Motor neuron (in vitro differentiated cells): ENCODE results near the gene RIN2. TPM values are rescaled to one million over a fixed set of nuclear protein-coding genes. Genes with fewer than 3 reads are reported as not detected.
"Not testable (repeated sequence)": the region's sequence is repeated elsewhere in the genome, so short reads cannot be mapped to it uniquely, and the experiment has no call there.

Source experiments
- ATAC-seq, 8 experiments: fragments of 200-7000 bp; cut with Tn5 transposase; replicated peaks in 6 of 8; 2 replicates each; pipeline ENCODE4 v1.8.0; 2021; ENCODE audit warnings: mild to moderate bottlenecking in 8 of 8, moderate library complexity in 8 of 8
- H3K27ac ChIP-seq, 2 donors: fragments of 250-450 bp; sonication (Bioruptor Pico); 2 replicates each; pipeline ENCODE4 v1.9.0; 2021; ENCODE audit warnings: antibody characterized with exemption in 2 of 2, mild to moderate bottlenecking in 2 of 2, moderate library complexity in 1 of 2
- H3K4me1 ChIP-seq, 2 donors: fragments of 250-450 bp; sonication (Bioruptor Pico); replicated peaks in 1 of 2; 2 replicates each; pipeline ENCODE4 v1.6.1; 2021; ENCODE audit warnings: antibody characterized with exemption in 2 of 2, mild to moderate bottlenecking in 2 of 2, moderate library complexity in 1 of 2
- H3K4me3 ChIP-seq, 5 donors: fragments of 250-450 bp; sonication (Bioruptor Pico); 2 replicates each; pipeline ENCODE4 v1.9.0; 2021; ENCODE audit warnings: antibody characterized with exemption in 5 of 5, mild to moderate bottlenecking in 5 of 5, moderate library complexity in 4 of 5
- WGBS, 10 experiments: fragments of 450-650 bp; shearing (Covaris generic); methylation state at CpG; one replicate each; pipeline ENCODE4 v1.0.0; 2022; 5-methylcytosine and 5-hydroxymethylcytosine counted together
- in situ Hi-C, 9 experiments: fragments of 400-800 bp; cut with MboI; loops; one replicate each; pipeline ENCODE4 v1.15.0; 2021; ENCODE audit warnings: low sequenced_read_pairs in 9 of 9, low pct_unique_long_range_greater_than_20kb in 2 of 9; ENCODE audit not compliant: unreplicated experiment in 9 of 9
- total RNA-seq, 8 experiments: library from RNA; unstranded; fragments of 300-600 nt; gene quantifications; 2 replicates each; pipeline versions ENCODE4 v1.2.3 to v1.2.4, GENCODE V29; 2022

Gene RIN2
- total RNA-seq, 8 experiments from 2014 or later: 10.4 to 36.6 (median 21.6) TPM

DNA sequence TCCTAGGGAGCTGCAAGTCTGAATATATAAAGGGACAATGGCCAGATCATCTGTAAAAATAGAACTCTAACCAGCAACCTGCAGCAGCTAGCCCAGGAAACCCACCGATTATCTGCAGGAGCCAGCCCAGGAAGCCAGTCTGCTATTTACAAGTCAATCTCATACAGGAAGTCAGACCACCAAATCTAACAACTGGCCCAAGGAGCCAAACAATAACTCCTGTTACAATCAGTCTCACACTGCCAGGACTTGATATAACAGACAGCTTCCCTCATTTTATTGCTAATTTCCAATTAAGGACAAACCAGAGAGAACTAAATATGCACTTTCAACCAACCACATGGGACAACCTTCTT is 14.4 kb upstream of the RIN2 start:
- Histone ChIP-seq H3K27ac (no peak overlapping the region), H3K4me1 (peaks cover 0 to 1% of the 10 kb centered on the region in 2 donors), H3K4me3 (no peak overlapping the region)
- ATAC-seq: no peak
- in situ Hi-C loops: no loop called here
- 43 to 100% (median 100%) methylated on average over 1 of the region's 1 CpG; no CpG with 5 or more reads in 5 of the 10 experiments for WGBS, 10 experiments

DNA sequence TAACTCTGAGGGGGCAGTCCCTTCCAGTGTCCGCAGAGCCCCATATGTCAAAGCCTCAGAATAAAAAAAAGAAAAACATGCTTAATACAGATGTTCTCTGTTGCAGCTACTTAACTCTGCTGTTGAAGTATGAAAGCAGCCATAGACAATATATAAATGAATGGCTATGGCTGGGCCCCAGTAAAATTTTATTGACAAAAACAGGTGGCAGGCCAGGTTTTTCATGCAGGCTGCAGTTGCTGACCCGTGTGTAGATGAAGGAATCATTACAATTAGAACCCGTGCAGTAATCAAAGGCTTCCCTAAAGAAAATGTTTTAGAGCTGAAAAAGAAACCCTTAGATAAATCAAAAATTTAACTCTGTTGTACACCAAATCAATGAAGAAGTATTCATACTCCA is 13.0 kb upstream of the RIN2 start:
- Histone ChIP-seq H3K4me3 (no peak overlapping the region), H3K27ac (no peak overlapping the region), H3K4me1 (peaks cover 0 to 15% of the 10 kb centered on the region in 2 donors)
- ATAC-seq: no peak
- in situ Hi-C loops: no loop called here
- 44 to 100% (median 81%) methylated on average over 1 to 3 of the region's 3 CpGs; no CpG with 5 or more reads in 2 of the 10 experiments for WGBS, 10 experiments

GRCh38 chr20:19745584-19745983 is 12.5 kb upstream of the RIN2 start:
- no peak for ATAC-seq
- no peak overlapping the region for H3K4me3 ChIP-seq
- no peak overlapping the region for H3K27ac ChIP-seq
- WGBS, 10 experiments: 0 to 83% (median 67%) methylated on average over 1 of the region's 1 CpG; no CpG with 5 or more reads in 5 of the 10 experiments
- peaks cover 0 to 17% of the 10 kb centered on the region in 2 donors for H3K4me1 ChIP-seq
- in situ Hi-C loops: no loop called here

DNA sequence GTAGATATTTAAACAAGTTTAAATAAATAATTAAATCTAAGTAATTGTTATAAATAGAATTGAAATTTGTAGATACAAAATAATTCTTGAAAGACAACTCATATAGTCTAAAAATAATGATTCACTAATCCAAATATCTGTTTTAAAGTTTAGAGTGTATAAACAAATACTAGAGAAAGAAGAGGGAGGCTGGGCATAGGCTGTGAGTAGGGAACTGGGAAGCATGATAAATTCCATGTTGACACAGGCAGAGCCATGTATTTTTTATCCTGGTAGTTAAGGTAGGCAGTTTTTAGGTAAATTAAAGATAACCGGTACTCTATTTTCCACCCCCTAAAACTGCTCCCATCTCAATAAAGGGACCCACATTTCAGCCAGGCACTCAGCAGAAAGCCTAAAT is 11.7 kb upstream of the RIN2 start:
- ATAC-seq: no peak
- WGBS, 10 experiments: 38 to 100% (median 95%) methylated on average over 1 of the region's 1 CpG; no CpG with 5 or more reads in 2 of the 10 experiments
- H3K27ac ChIP-seq: no peak overlapping the region
- in situ Hi-C loops: no loop called here
- no peak overlapping the region for H3K4me3 ChIP-seq
- H3K4me1 ChIP-seq: peaks cover 0 to 17% of the 10 kb centered on the region in 2 donors

- Histone ChIP-seq H3K4me1 (peaks cover 0 to 17% of the 10 kb centered on the region in 2 donors), H3K4me3 (no peak overlapping the region), H3K27ac (no peak overlapping the region)
- no peak for ATAC-seq
- in situ Hi-C loops: no loop called here
- 60 to 100% (median 93%) methylated on average over 1 to 4 of the region's 4 CpGs; no CpG with 5 or more reads in 3 of the 10 experiments for WGBS, 10 experiments
Measured at GRCh38 chr20:19747903-19748302, 10.2 kb upstream of the RIN2 start.

GRCh38 chr20:19748681-19749080 is 9.4 kb upstream of the RIN2 start:
- WGBS, 10 experiments: 29 to 91% (median 74%) methylated on average over 1 to 2 of the region's 2 CpGs

DNA sequence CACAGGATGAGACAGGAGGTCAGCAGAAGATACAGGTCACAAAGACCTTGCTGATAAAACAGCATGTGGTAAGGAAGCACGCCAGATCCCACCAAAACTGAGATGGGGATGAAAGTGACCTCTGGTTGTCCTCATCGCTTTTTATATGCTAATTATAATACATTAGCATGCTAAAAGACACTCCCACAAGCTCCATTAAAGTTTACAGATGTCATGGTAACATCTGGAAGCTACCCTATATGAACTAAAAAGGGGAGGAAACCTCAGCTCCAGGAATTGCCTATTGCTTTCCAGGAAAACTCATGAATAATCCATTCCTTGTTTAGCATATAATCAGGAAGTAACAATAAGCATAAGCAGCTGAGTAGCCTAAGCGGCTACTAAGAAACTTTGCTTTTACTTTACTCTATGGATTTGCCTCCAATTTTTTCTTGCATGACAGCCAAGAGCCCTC is 8.4 kb upstream of the RIN2 start:
- H3K27ac ChIP-seq: no peak overlapping the region
- WGBS, 10 experiments: 0 to 38% (median 29%) methylated on average over 1 to 3 of the region's 3 CpGs; no CpG with 5 or more reads in 1 of the 10 experiments
- H3K4me1 ChIP-seq: peaks cover 0 to 17% of the 10 kb centered on the region in 2 donors
- in situ Hi-C loops: no loop called here
- peak in 6 of 8 experiments; percentile 40 to 94 (median 72) for ATAC-seq
- no peak overlapping the region for H3K4me3 ChIP-seq

More at GRCh38 chr20:19748681-19749080, 9.4 kb upstream of the RIN2 start:
- Histone ChIP-seq H3K4me3 (no peak overlapping the region), H3K4me1 (peaks cover 0 to 17% of the 10 kb centered on the region in 2 donors), H3K27ac (no peak overlapping the region)
- ATAC-seq: peak in 2 of 8 experiments; percentile 7 to 13
- in situ Hi-C loops: no loop called here

- in situ Hi-C loops: no loop called here
- 17 to 83% (median 79%) methylated on average over 1 to 4 of the region's 4 CpGs; no CpG with 5 or more reads in 3 of the 10 experiments for WGBS, 10 experiments
- peaks cover 0 to 17% of the 10 kb centered on the region in 2 donors for H3K4me1 ChIP-seq
- no peak overlapping the region for H3K4me3 ChIP-seq
- ATAC-seq: peak in 3 of 8 experiments; percentile 18 to 57 (median 30)
- H3K27ac ChIP-seq: no peak overlapping the region
Measured at GRCh38 chr20:19750101-19750606, 7.9 kb upstream of the RIN2 start.

GRCh38 chr20:19750907-19751636 is 7.0 kb upstream of the RIN2 start:
- no peak overlapping the region for H3K4me3 ChIP-seq
- H3K27ac ChIP-seq: no peak overlapping the region
- ATAC-seq: peak in 1 of 8 experiments; percentile 38
- H3K4me1 ChIP-seq: peaks cover 0 to 17% of the 10 kb centered on the region in 2 donors
- WGBS, 10 experiments: 59 to 100% (median 82%) methylated on average over 1 to 5 of the region's 5 CpGs; no CpG with 5 or more reads in 2 of the 10 experiments
- in situ Hi-C loops: no loop called here

DNA sequence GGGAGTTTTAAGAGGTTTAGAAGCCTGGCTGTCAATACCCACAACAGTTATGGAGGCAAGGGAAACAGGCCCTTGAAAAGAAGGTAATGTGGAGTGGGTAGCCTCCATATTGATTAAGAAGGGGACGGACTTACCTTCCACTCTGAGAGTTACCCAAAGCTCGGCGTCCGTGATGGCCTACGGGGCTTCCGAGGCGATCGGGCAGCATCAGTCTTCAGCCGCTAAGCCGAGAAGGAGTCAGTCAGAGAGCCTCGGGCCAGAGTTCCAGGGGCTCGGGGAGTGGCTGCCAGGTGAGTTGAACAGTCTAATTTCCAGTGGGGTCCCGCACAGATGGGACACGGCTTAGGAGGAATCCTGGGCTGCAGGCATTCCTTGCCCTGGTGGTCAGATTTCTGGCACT is 3.9 kb upstream of the RIN2 start:
- ATAC-seq: not testable (repeated sequence)
- WGBS, 10 experiments: no CpG with 5 or more reads among the region's 14 CpGs

DNA sequence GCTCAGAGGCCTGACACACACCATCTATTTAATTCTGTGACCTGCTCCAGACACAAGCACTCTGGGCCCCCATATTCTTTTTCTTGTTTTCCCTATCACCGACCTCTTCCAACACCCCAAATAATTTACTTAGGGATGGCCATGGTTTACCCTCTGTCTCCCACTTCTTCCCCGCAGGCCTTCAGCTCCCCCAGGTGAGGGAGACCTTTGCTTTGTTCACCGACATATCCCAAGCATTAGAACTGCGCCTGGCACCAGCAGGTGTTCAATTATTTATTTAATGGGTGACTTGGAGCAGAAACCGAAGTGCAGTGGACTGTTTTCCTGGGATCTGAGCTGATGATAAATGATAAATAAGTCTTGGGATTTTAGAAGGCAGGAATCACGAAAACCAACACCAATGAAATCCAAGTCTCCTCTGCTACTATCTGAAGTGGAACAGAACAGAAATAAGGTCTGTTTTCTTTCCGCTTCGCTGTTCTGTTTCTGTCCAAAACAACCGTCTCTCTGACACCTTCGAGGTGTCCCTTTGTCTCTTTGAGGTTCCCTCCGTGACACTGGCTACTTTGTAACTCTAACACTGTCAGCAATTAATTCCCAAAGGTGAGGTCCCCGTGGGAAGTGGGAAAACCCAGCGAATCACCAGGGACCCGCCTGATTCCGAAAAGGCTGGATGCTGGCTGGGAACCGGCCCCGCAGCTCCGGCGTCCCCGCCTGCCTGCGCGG is 1.1 kb upstream of the RIN2 start:
- Histone ChIP-seq H3K27ac (peak overlapping the region; percentile 88 to 91), H3K4me1 (peaks cover 16 to 18% of the 10 kb centered on the region in 2 donors), H3K4me3 (peak overlapping the region; percentile 57 to 85 (median 66))
- WGBS, 10 experiments: 7 to 60% (median 44%) methylated on average over 1 to 14 of the region's 22 CpGs; no CpG with 5 or more reads in 1 of the 10 experiments
- ATAC-seq: no peak
- in situ Hi-C loops: no loop called here

More for the DNA sequence above, 3.9 kb upstream of the RIN2 start:
- in situ Hi-C loops, H3K27ac ChIP-seq, H3K4me3 ChIP-seq: not testable (repeated sequence)
- H3K4me1 ChIP-seq: peaks cover 9 to 16% of the 10 kb centered on the region in 2 donors

DNA sequence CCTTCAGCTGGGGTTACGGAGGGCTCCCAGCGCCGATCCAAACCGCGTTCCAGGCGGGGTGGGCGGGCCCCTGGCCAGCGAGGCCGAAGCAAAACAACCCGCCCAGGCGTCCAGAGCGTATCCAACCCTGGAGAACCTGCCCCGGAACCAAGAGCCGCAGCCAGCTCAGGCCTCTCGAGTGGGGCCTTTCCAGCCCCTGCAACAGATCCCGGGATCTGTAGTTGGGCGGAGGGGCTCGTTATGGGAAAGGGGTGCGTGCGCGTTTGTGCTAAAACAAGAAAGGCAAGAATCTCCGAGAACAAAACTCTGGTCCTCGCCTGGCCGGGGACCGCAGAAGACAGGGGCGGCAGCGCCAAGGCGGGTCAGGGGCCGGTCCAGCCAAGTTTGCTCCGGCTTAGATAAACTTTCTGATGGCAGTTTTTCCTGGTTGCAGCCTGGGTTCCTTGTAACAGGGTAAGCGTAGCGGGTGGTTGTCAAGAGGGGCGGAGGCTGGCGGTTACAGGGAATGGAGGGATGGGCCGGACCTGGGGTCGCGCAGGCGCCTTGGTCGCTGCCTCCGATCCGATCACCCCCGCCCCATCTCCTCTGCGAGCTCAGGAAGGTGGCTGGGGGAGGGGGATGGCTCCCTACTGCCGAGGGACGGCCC is 448 bp upstream of the RIN2 start:
- 0 to 10% (median 1%) methylated on average over 4 to 17 of the region's 45 CpGs; no CpG with 5 or more reads in 4 of the 10 experiments for WGBS, 10 experiments
- H3K27ac ChIP-seq: peak overlapping the region; percentile 88 to 91

More for the DNA sequence above, 448 bp upstream of the RIN2 start:
- in situ Hi-C loops: no loop called here
- ATAC-seq: peak; percentile 64 to 89 (median 81)
- H3K4me3 ChIP-seq: peak overlapping the region; percentile 57 to 85 (median 66)
- peaks cover 16 to 18% of the 10 kb centered on the region in 2 donors for H3K4me1 ChIP-seq
